Stimulated activated CD8-positive, alpha-beta memory T cell treated with anti-CD3 and anti-CD28 coated beads, Interleukin-4, amount 100 ng/mL, for 1 hour (primary cell): Measurements from ENCODE around the gene TRAPPC2L.

Experiments used
- DNase-seq, 2 donors: peaks; one replicate each; pipeline ENCODE4 v3.0.0-alpha.2; 2020; ENCODE audit warnings: low read depth in 2 of 2, low spot score in 1 of 2

Gene TRAPPC2L

DNA sequence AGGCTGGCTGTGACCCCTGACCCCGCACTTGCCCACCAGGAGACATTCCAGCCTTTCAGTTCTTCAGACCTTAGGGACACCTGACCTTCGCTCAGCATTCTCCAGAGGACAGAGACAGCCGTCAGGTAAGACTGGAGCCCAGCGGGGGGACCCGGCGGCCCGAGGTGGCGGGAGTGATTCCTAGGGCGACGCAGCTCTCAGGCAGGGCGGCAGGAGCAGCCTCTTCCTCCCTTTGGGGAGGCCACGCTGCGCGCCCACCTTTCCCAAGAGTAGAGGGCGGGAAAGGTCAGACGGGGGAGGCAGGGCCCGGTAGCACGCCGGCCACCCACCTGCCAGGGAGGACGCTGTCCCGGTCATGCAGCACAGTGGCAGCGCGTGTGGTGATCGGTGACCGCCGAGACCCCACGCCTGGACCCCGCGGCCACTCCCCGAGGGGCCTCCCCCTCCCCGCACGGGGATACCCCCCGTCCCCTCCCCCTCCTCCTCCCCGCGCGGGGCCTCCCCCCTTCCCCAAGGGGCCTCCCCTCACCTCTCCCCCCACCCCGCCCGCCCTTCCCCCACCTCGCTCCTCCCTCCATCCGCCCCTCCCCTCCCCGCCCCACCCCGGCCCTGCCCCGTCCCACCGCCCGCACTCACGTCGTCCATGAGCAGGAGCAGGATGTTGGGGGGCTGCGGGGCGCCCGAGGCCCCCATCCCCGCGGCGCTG, 652 bp upstream of the TRAPPC2L start:
- no peak for DNase-seq

DNA sequence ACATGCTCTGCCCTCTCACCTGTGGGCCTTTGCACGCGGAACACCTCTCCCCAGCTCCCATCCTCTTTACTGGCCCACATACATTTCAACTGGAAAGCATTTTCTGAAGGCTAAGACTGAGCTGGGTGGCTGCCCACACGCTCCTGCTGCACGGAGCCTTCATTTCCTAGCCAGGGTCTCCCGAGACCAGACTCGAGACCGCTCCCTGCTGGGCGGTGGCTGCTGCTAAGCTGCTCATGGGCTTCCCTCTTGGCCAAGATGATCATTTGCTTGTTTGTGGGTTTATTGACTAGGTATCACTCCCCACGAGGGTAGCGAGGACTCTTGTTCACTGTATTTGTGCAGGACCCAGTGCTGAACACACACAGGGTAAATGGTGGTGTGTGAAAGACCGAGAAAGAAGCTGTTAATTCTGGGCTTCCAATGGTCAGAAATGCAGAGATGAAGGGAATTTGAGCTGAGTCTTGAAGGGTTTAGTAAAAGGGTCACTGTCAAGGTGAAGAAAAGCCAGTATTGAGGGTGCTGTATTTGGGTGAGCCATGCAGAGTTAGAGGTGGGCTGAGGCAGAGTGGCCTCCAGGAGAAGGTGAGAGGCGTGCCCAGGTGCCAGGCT, 907 bp downstream of the TRAPPC2L start:
- peak; percentile 38 to 47 for DNase-seq

DNA sequence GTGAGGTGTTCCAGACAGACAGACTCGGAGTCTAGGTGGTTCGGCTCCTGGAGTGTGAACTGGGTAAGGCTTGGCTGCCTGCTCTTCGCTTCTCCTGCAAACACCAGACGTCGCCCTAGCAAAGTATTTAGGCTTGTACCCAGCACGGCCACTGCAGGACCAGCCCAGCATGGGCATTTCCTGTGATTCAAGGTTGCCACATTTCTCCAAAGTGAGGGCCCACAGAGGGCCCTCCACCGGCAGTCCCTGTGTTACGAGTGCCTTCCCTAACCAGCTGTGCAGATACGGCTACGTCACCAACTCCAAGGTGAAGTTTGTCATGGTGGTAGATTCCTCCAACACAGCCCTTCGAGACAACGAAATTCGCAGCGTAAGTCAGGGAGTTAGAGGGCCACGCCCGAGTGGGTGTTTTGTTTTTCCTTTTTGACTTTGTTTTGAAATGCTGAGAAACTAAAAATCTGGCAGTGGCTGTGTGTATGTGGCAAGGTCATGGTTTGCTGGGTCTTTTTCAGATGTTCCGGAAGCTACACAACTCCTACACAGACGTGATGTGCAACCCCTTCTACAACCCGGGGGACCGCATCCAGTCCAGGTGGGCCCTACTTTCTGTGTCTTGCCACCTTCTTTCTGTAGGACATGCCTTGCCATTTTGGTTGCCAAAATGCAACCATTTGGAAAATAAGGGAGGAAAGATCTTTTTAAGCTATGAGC, 2.6 kb downstream of the TRAPPC2L start:
- no peak for DNase-seq

DNA sequence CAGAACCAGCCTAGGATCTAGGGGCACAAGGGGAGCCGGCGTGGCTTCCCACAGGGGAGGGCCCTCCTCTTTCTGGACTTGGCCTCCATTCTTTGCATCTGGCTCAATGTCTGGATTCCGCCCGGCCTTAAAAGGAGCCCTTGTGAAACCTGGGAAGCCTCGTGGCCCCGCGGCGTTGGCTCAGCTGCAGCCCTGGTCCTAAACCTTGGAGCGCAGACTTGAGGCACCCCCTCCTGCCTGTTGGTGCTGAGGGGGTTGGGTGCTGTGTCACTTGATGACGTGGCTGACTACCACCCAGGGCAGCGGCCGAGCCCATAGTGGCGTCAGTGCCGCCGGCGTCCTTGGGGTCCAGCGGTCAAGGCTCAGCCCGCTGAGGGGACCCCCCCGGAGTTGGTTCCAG, 4.4 kb downstream of the TRAPPC2L start:
- no peak for DNase-seq

DNA sequence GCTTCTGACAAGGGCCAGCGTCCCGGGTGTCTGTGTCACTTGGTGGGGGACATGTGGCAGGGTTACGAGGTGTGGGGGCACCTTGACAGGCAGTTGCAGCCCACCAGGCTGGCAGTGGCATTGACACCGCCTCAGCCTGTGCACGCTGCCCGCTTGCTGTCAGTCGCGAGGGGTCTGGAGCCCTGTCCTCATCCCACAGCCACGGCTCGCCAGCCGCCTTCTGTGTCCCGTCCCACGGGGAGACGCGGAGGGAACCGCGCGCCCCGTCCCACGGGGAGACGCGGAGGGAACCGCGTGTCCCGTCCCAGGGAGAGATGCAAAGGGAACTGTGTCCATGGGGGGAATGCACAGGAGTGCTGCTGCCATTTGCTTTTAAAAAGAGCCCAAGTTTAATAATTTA, 6.0 kb downstream of the TRAPPC2L start:
- no peak for DNase-seq

DNA sequence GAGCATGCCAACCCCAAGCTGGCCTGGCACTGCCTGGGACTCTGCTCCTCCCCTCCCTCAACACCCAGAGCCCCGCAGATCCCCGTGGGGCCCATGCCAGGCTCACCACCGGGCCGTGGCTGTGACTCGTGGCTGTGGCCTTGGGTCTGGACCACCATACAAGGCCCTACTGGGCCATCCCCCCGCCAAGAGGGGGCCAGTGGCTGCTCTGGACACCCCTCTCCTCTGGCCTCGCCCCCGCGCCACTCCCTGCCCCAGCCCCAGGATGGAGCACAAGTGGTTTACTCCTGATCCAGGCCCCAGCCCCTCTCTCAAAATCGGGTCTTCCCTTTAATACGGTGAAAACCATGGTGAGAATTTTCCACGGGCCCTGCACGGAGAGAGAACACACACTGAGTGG, 6.5 kb downstream of the TRAPPC2L start:
- no peak for DNase-seq

DNA sequence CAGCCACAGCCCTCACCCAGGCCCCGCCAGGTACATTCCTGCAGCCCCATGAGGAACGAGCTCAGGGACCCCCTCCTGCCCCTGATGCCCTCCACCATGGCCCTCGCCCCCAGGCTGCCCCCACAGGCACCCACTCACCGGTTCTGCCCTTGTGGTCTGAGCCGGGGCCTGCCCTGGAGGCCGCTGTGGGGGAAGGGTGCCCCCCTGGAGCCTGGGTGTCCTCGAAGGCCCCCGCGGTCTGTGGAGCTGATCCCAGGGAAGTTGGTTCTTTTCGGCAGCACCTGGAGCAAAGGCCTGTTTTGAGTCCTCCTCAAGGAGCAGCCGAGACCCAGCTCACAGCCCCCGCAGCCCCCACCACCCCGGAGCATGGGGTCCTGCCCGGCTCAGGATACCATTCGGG, 7.2 kb downstream of the TRAPPC2L start:
- no peak for DNase-seq

DNA sequence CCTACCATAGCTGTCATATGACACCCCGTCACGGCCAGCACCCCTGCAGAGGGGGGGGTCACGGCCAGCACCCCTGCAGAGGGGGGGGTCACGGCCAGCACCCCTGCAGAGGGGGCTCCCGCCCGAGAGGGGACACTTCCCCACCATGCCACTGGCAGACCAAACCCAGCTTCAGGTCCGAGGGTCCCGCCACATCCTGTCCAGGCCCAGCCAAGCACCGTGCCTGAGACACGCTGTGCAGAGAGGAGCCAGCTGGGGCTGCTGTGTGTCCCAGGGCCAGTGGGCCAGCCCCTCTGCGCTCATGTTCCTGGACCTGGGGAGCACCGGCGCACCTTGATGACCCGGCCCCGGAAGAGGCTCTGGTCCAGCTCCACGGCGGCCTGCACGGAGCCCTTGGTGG, 7.6 kb downstream of the TRAPPC2L start:
- DNase-seq: no peak

DNA sequence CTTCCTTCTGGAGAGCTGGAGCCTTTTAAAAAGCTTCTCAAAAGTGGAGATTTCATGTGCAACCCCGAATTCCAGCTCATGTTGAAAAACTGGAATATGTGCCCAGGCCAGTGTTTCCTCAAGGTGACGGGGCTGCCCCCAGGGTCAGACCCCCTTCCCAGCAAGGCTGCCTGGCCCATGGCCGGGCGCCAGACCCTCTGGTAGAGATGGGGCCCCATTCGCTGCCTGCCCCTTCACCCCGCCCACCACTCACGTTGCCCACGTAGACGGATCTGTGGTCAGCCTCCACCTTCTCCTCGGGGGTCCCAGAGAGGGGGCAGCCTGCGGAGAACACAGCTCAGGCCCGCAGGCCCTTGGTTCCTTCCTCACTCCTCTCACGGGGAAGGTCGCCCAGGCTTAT, 8.4 kb downstream of the TRAPPC2L start:
- DNase-seq: no peak

DNA sequence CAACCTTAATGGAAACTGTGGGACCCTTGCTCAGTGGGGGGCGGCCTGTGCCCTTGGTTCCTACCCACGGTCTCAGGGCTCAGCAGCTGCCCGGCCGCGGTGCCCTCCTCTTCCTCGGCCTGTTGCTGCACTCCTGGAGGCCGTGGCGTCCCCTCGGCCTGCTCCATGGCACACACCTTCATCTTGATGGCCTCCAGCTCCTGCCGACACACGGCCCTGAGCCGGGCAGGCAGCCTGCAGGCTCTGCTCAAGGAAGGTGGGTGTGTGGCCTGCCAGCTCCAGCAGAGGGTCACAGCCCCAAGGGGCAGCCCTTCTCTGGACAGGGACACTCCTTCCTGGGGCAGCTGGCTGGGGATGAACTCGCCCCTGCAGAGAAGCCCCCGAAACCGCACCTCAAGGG, 8.8 kb downstream of the TRAPPC2L start:
- no peak for DNase-seq

DNA sequence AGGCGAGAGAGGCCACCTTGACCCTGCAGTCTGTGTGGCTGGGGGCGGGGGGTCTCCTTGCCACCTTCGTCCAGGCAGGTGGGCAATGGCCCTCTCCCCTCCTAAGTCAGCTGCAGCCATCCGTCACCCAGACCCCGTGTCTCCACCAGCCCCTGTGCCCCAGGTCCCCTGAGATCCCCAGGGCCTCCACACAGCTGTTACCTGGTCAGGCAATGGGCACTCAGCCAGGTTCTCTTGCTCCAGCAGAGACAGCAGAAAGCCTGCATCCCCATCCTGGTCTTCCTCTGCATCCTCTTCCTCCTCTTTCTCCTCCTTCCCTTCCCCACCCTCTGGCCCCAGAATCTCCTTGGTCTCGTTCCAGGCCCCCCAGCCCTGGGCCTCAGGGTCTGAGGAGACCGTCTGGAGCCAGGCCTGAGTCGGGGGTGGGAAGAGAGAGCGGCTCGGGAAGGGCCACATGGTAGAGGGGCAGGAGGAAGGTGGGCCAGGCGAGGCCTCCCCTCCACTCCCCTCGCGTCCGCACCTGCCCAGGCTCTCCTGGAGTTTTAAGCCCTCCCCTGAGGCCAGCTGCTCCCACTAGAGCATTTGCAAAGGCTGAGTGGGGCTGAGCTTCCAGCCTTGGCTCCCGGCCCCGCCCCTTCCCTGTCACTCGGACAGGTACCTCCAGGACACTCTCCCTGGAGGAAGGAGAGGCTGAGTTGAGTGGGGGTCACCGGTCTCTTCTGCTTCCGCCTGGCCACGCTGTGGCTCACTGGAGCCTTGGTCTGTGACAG, 9.4 kb downstream of the TRAPPC2L start, which contains the start of gene PABPN1L:
PABPN1L (minus strand) TSS at position 510 of the 770 bp plus-strand sequence; CDS start at position 456, 54 bp downstream.
- DNase-seq: no peak

DNA sequence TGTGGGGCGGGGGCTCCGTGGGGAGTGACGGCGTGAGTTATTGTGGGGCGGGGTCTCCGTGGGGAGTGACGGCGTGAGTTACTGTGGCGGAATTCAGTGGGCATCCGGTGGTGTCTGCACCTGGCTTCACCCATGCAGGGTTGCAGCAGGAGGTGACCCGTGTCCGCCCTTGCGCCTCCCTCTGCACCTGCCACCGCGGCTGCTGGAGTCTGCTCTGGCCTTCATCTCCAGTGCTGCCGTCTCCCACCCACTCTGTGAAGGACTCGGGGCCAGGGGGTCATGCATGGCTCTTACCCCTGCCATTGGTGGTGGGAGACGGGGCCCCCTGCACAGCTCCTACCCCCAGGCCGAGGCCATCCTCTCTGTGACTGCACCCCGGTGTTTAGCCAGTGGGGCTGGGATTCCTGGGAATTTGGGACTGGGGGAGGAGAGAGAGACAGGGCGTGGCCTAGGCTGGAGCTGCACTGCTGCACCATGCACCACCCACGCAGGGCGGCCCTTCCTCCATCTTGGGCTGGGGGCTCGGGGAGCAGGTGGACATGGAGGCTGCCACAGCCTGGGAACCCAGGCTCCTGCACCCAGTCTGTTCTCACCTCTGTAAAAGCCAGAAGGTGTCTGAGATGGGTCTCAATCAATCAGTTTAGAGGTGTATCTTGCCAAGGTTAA, 10.8 kb downstream of the TRAPPC2L start:
- no peak for DNase-seq

DNA sequence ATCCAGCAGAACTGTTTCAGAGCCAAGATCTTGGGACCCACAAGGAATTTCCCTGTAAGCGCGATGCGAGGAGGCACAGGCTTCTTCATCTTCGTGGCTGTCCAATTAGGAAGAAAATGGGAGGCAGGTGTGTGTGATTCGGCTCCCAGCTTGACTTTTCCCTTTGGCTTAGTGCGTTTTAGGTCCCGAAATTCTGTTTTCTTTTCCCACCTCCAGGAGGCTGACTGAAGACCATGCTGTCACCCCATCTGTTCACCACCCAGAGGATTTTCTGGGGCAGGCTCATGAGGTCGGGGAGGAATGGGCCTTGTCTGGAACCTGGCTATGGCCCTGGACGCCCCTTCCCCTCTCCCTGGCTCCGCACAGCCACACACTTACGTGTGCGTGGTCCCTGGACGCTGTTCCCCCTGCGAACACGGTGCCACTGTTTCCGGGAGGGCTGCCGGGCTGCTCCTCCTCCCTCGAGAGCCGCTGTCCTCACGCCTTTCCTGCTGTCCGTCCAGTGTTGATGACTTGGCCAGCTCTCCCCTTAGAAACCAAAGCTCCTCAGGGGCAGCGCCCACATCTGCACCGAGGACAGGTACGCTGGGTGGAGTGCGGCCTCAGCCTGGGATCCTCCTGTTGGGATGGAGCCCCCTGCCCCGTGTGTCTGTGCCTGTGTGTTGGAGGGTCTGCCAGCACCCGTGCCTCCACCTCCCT, 12.2 kb downstream of the TRAPPC2L start:
- DNase-seq: no peak

DNA sequence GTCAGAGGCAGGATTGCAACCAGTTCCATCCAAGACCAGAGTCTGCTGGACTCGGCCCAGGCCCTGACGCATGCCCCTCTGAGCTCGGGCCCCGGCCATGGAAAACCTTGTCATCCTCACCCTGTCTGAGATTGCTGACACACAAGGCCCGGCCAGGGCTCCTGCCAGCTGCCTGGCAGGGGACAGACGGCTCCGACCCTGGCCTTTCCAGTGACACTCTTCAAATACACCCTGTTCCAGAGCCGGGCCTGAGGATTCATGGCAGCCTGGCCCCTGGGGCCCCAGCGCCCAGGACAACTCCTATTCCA, 12.7 kb downstream of the TRAPPC2L start:
- no peak for DNase-seq

DNA sequence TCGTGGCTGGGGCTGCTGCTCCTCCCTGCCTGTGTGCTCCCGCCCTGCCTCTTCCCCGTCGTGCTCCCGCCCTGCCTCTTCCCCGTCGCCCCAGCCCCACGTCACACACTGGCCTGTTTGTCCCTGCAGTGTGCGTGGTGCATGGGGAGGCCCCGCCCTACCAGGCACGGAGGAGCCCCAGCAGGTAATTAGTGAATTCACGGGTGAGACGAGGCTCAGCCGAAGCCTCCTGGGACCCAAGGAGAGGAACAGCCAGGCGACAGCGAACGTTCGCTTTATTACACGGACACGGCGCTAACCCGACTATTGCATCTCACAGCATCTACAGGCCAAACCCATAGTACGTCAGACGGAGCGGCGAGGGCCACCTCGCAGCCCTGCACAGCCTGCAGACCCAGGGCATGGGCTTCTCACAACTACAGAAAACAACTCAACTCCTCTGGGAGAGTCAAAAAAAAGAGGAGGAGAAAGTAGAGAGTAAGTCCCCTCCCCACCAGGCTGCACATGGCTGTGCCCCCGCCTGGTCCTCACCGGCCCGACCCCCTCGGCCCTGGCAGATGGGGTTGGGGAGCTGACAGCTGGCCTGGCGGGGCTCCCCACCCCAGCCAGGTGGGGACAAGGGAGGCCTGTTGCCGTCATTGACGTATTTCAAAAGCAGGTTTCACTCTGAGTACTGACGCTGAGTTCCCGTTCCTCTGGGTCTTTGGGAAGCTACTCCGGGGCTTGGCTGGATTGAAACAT, 13.9 kb downstream of the TRAPPC2L start:
- DNase-seq: no peak

DNA sequence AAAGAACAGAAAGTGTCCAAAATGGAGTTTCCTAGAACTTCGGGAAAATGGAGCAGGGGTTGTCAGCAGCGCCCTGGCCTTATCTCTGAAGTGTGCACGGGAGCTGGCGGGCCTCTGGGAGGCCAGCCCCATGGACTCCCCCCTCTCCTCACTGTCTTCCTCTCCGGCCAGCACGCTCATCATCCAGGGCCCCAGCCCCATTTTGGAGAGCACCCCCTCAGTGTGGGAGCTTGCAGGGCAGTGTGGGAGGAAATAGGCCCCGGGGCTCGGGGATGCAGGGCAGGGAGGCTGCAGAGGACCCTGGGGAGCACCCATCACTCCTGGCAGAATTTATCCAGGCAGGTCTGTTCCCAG, 14.4 kb downstream of the TRAPPC2L start:
- DNase-seq: no peak

DNA sequence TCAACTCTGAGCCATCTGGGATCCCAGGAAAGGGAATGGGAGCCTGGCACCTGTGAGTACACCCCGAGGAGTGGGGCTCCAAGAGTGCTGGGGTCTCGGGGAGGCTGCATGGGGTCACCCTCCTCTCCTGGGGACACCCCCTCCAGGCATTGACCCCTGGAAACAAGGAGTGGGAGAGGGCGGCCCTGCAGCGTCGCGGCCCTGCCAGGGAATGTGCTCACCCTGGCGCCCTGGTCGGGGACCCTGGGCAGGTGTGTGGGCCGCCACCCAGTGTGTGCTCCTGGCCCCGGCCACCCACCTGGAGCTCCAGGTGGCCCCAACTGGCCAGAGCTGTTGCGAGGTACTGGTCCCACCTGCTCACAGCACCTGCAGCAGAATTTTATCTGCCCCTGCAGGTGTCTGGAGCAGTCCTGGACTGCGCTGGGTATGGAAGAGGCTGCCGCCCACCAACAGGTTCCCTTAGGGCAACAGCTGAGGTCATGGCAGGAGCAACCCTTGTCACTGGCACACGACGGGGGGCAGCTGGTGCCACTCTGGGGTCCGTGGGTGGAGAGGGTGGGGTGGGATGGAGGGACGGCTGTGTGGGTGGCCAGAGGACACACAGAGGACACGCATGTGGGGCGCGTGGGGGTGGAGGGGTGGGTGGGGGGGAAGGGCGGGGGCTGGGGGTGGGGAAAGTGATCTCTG, 14.9 kb downstream of the TRAPPC2L start:
- no peak for DNase-seq

DNA sequence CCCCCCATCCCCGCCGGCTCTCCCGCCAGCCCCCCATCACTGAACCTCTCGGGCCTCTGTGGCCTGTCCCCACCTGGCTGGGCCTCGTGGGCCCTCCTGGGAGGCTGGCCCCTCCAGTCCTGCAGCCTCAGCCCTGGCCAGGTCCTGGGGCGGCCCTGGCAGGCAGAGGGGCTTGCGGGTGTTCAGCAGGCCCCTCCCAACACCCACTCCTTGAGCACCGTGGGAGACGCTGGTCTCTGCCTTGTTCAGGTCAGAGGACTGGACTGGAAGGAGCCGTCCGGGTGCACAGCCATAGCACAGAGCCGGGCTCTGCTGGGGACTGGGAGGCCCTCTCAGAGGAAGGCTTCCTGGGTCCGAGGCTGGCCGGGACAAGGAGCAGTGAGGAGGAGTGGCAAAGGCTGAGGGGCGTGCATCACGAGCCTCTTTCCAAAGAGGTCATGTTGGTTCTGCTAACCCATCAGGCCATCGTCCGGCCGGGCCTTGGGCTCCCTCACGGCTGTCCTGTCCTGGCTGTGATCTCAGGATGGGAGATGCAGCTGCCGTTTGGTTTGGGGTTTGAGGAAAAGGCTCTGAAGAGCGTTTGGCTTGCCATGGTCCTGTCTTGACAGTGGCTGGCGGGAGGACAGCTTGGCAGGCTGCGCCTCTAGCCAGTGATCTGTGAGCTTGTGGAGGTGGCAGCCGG, 15.9 kb downstream of the TRAPPC2L start:
- DNase-seq: no peak
